HG02981 (cell line): ENCODE data around the gene FAM162A.

Experiments
- ATAC-seq: cut with Tn5 transposase; IDR thresholded peaks from one replicate; pipeline ENCODE4 v1.9.1; 2021; ENCODE audit warnings: mild to moderate bottlenecking, moderate library complexity; ENCODE audit not compliant: unreplicated experiment

FAM162A gene, protein sequence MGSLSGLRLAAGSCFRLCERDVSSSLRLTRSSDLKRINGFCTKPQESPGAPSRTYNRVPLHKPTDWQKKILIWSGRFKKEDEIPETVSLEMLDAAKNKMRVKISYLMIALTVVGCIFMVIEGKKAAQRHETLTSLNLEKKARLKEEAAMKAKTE

DNA sequence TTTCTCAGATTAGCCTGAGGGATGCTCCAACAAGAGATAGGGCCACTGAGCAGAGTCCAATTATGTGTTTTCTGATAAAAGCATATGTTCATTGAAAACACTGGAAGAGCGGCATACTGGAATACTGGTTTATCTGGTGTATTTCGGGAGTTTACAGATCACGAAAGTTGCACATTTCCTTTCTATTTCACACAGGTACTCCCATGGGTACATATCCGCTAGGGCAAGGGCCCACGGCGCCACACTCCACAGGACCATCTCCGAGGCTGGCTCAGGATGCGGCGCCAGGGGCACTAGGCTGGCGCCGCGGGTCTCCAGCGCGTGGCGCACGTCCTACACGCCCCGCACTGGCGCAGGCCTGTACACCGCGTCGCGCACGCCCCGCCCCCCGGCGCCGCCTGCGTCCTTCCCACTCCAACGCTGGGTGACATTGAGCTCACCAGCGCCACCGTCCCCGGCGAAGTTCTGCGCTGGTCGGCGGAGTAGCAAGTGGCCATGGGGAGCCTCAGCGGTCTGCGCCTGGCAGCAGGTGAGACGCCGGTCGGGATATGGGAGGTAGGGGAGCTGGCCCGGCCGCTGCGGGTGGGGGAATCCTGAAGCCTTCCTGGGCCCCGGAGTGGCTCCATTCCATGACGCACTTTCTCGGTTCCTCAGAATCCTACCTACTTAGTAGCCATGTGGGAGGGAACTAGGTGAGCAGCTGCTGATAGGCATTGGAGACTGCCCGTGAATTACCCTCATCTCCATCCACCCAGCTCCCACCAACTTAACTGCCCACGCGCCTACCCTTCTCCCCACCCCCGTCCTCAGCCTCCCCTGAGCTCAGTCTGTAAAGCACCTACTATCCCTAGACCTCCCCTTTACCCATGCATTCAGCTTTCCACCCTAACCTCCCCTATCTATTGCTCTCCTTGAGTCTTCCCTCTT, at the start of gene FAM162A:
Gene FAM162A, plus strand, starts transcription at position 412 of the 927 bp plus-strand sequence. Its CDS starts 84 bp downstream, at position 496.
- ATAC-seq: peak; percentile 94

DNA sequence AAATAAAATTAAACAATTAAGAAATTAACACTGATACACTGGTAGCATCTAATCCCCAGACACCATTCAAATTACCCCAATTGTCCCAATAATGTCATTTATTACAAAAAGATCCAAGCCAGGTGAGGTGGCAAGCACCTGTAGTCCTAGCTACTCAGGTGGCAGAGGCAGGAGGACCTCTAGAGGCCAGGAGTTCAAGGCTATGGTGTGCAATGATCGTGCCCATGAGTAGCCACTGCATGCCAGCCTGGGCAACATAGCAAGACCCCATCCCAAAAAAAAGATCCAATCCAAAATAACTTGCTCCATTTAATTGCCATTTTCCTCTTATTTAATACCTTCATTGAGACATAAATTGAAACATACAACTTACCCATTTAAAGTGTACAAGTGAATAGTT, 41.2 kb upstream of the FAM162A start:
- ATAC-seq: no peak

DNA sequence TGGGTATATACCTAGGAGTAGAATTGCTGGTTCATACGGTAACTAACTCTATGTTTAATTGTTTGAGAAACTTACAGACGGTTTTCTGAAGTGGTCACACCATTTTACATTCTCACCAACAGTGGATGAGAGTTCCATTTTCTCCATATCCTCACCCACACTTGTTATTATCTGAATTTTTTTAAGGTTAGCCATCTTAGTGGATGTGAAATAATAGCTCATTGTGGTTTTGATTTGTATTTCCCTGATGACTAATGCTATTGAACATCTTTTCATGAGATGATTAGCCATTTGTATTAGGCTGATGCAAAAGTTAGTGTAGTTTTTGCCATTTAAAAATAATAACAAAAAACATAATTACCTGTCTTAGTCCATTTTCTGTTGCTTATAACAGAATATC, 40.3 kb upstream of the FAM162A start:
- ATAC-seq: no peak

DNA sequence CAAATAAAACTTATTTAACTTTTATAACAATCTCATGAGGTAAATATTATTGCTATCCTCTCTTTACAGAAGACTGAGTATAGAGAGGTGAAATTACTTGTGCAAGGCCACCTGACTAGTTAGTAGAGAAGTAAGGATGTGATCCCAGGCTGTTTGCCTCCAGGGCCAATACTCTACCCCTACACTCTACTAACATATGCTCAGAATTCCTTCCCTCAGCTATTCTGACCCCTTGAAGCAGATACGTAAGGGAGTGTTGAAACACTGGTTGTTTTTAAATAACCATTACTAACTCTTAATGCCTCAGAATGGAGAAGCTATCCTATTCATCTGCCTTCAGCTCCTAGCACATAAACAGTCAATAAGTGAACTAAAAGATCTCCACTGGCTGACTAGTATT, 34.8 kb upstream of the FAM162A start:
- no peak for ATAC-seq

DNA sequence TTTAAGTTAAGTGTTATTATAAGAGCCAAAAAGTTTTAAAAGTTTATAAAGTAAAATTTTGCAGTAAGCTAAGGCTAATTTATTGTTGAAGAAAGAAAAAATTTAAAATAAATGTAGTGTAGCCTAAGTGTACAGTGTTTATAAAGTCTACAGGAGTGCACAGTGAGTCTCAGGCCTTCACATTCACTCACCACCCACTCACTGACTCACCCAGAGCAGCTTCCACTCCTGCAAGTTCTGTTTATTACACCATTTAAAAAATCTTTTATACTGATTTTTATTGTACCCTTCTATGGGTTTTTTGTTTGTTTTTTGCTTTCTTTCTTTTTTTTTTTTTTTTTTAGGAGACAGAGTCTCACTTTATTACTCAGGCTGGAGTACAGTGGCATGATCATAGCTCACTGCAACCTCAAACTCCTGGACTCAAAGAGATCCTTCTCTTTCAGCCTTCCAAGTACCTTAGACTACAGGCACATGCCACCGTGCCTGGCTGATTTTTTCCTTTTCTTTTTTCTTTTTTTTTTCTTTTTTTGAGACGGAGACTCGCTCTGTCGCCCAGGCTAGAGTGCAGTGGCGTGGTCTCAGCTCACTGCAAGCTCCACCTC, 33.1 kb upstream of the FAM162A start:
- ATAC-seq: no peak

DNA sequence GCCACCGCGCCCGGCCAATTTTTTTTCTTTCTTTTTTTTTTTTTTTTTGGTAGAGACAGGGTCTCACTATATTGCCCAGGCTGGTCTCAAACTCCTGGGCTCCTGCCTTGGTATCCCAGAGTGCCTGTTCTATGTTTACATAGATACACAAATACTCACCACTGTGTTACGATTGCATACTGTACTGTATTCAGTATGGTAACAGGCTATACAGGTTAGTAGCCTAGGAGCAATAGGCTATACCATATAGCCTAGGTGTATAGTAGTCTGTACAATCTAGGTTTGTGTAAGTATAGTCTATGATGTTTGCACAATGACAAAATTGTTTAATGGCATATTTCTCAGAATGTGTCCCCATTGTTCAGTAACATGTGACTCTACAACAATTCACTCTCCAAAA, 32.4 kb upstream of the FAM162A start:
- no peak for ATAC-seq

DNA sequence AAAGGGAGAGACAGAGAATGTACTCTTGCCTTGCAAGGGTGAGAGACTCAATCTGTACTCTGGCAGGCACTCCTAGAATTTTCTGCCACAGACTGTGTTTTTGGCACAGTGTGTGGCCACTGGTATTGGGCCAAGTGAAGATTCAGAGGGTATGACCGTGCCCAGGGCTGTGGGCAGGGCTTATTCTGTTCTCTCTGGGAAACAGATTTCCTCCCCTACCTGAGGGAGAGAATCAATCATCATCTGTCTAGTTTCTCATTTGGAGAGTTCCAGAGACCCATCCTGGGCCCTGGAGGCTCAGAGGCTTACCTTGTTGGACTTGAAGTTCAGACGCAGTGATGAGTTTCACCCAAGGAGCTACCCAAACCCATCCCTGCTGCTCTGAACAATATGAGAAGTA, 30.8 kb upstream of the FAM162A start:
- no peak for ATAC-seq

DNA sequence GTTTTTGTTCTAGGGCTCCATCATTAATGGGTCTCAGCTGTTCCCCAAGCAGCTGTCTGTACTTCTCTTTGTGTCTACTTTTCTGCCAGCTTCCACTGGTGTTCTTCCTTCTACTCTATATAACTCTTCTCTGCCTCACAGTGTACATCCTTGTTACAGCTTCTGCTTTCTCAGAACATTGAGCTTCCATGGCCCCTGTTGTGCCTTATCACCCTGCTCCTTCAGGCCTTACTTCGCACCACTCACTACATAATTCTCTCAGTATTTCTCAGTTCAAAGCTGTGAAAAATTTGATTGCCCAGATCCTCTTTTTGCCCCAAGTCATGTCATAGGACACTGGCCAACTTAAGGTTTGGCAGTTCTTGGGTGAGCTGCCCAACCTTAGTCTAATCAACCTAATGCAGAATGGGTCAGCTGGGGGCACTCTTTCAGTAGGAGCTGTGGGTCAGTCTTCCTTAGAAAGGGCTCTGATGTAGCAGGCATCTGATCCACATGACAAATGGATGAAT, 30.0 kb upstream of the FAM162A start:
- ATAC-seq: no peak

DNA sequence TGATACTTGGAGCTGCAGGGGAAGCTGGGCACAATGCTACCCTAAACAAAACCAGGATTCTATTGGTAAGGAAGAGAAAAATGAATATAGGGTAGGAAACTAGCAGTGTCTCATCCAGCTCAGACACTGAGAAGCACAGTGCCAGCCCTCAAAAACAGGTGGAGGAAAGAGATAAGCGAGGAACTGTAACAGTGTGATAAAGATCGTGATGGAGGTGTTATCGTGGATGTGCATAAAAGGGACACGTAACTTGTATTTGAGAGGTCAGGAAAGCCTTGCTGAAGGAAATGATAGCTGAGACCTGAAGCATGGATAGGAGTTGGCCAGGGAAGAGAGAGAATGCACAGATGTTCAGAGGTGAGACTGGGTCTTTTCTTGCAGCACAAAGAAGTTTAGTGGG, 28.4 kb upstream of the FAM162A start:
- ATAC-seq: no peak

DNA sequence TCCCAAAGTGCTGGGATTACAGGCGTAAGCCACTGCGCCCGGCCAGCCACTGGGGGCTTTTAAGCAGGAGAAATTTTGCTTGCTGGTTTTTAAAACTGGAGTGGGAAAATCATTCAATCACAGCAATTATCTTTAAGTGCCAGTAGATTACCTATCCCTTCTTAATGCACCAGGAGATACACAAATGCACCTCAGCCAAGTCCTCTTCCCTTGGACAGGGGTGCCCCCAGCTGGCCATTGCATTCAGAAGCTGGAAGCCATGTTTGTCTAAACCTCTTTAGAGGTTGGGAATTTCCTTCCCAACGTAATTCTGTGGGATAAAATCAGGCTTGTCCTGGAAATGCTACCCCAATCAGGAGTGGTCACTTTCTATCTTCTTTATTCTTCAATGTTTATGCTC, 27.6 kb upstream of the FAM162A start:
- no peak for ATAC-seq

DNA sequence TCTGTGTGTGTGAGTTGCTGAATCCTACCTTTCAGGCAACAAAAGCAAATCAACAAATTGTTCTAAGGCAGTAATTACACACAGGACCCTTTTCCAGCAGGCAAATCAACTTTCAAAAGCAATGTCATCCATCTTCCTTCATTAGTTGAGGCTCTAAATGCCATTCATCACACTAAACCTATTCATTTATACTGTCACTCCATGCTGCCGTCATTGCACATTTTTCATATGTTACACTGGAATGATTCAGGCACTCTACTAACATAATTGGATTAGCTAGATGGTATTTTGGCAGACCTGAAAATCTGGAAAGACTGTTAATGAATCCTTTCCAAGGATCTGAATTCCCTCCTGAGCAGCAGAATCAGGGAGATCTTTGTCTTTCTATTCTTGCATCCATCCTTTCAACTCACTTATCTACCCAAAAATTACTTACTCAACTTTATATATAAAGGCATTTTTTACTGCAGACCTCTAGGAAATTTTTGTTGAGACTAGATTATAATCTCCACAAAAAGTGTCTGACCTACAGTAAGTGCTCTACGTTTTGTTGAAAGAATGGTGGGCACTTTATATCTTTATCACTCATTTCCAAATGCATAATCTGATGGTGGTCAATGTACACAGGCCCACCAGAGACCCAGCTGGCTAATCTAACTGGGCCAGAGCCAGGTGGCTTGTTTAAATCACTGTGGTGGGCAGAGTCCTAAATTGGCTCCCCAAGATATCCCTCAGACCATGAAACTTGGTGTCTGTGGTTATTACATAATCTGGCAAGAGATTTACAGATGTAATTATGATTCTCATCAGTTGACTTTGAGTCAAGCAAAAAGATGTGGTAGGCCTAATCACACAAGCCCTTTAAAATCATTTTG, 25.9 kb upstream of the FAM162A start:
- ATAC-seq: no peak

DNA sequence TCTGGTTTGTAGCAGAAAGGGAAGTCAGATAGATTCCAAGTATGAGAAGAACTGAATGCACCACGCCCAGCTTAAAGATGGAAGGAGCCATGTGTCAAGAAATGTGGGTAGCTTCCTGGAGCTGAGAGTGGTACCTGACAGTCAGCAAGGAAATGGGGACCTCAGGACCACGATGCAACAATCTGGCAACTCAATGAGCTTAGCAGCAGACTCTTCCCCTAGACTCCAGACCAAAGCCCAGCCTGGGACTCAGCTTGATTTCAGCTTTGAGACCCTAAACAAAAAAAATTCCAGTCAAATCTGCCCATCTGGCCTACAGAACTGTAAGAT, 25.3 kb upstream of the FAM162A start:
- ATAC-seq: no peak

DNA sequence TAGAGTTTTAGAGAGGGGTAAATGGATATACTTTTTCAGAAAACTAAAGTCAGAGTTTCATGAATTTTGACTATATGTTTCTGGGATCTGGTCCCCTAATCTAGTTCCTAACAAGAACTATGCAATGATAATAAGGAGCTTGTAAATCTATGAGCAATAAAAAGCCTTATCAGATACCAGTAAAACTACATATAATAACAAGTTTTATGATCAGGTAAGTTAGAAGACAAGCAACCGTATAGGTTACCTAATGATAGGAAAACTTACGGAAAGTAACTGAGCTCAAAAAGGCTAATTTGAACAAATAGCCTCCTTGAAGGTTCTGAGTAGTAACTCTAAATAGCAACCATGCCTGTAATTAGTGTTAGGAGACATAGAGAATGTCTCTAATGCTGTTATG, 22.0 kb upstream of the FAM162A start:
- no peak for ATAC-seq

DNA sequence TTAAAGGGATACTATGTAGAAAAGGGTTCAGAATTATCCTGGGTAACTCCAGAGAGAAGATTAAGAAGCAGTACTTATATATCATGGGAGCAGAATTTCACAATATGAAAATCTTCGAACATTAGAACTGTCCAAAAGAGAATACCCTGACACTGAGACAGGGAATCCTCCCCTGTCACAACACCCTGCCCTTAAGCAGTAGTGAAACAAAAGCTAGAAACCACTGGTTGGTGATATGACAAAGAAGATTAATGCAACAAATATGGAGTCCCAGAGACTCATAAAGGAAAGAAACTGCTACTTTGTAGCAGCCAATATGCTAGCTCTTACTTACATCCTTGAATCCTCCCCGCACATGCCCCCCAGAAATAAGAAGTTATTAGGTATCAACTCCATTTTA, 19.5 kb upstream of the FAM162A start:
- ATAC-seq: no peak

DNA sequence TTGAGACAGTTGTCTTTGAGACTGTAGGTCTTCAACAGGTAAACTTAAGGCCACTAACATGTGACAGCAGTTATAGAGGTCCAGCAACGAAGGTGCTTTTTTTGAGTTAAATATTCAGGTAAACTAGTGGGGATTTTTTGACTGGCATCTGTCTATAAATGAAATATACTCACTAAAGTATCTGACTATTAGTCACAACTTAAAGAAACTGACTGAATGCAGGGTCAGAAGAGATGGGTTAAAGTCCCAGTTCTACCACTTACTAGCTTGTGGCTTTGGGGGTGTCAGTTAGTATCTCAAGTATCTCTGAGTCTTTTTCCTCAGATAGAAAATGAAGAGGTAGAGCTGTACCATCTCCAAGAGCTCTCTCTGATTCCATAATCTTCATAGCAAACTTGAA, 18.9 kb upstream of the FAM162A start:
- ATAC-seq: peak; percentile 48

DNA sequence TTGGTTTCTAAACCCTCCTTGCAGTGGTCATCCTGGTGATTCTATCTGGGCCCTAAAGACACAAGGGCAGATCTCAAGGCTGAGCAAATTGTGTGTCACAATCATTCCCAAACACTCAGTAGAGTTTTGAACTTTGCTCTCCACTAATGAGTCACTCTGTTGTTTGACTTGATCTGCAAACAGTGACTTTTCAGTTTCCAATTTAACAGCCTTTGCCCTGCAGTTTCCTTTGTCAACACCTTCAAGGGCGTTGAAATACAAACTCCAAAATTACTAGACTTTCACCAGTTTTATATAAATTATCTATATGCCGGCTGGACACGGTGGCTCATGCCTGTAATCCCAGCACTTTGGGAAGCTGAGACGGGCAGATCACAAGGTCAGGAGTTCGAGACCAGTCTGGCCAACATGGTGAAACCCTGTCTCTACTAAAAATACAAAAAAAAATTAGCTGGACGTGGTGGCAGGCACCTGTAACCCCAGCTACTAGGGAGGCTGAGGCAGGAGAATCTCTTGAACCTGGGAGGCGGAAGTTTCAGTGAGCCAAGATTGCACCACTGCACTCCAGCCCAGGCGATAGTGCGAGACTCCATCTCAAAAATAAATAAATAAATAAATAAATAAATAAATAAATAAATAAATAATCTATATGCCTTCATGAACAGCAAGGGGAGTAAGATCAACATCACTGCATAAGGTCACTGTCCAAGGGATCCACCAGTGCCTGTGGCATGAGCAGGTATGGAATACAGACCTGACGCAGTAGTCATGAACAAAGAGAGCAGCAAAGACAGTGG, 18.2 kb upstream of the FAM162A start:
- peak; percentile 66 for ATAC-seq

DNA sequence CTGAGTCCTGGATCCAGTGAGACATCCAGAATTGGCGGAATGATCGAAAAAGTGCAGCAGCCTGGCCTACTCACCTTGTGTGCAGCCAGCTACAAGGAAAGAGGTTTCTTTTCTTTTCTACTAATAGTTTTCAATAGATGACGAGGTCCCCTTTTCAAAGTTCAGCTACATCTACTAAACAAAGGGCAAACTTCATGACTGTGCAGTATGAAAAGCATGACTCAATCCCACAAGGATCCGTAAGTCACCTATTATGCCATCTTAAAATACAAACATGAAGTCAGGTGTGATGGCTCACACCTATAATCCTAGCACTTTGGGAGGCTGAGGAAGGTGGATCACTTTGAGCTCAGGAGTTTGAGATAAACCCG, 17.6 kb upstream of the FAM162A start:
- ATAC-seq: no peak

DNA sequence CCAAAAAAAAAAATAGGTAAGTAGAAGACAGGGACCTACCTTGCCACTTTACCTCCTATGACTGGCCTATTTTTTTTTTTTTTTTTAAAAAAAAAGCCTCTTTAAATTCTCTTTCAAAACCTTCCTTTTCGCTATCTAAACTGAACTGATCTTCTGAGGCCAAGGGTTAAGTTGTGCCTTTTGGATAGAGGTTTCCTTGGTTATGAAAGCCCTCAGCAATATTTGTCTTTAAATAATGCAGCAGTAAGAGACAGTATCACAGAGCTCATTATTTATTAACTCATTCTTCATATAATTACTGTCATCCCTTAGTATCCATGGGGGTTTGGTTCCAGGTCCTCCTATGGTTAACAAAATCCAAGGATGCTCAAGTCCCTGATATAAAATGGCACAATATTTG, 9.9 kb upstream of the FAM162A start:
- ATAC-seq: no peak

DNA sequence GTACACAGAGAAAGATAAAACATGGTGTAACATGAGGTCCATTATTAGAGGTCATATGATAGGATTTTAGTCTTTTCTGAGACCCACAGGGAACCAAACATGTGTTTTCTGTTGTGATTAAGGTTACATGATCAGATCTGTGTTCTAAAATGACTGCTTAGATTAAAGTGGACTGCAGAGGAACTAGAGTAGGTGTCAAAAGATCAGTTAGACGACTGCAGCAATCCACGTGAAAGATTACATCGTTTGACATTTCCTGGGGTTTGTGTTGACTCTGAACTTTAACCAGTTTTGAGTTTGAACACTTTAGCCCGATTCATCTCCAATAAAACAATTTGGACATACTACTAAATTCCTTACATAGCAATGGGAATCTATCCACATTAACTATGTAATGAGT, 6.0 kb upstream of the FAM162A start:
- ATAC-seq: no peak
